HG03571 (cell line): Measurements from ENCODE around the gene KIF5C.
A peak's percentile ranks its signal among the peaks of the same experiment; 100 is the strongest.

Source experiments
- ATAC-seq: cut with Tn5 transposase; IDR thresholded peaks from one replicate; pipeline ENCODE4 v1.9.1; 2021; ENCODE audit not compliant: unreplicated experiment

KIF5C gene

DNA sequence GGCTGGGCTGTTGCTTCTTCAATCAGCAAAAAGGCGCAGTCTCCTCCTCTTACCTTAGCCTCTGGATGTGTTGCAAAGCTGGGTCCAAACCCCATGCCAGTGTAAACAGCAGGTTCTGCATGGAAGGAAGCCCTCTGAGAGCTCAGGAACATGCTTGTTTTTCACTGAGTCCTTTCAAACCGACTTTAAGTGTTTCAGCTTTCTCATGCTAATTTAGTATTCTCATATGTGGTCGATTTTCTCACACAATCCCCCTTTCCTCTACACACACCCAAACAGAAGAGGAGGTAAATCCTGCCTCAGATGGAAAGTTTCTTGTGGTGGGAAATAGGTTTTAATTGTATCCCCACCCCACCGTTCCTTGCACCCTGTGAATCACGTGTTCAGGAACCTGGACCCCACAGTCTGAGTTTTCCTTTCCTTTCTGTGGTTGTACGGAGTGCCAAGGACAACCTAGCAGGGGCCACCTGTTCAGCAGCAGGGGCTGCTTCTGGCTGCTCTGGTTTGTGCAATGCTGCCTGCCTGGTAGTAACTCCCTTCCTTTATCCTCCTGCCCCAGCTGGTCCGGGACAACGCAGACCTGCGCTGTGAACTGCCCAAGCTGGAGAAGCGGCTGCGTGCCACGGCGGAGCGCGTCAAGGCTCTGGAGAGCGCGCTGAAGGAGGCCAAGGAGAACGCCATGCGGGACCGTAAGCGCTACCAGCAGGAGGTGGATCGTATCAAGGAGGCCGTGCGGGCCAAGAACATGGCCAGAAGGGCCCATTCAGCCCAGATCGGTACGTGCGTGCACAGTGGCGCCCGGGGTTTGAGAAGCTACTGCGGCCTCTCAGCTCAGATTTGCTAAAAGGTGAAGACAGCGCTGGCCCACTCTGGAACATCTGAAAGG is 134.8 kb downstream of the KIF5C start:
- no peak for ATAC-seq

DNA sequence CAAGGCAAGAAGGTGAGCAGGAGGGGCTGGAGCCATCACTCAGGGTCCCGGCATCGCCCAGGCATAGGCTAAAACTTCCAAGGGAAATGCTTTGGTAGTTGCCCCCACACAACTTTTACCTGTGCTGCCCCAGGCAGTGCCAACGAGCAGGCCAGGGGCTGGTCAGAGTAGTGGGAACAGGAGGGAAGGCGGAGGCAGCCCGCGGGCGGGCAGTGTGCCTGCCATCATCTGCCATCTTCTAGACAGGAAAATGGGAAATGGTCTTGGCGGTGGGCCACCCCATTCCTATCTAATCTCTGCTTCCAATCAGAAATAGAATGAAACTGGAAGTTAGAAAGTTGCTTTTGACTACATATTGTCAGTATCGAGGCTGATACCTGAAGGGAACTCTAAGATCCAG is 137.5 kb downstream of the KIF5C start:
- no peak for ATAC-seq

DNA sequence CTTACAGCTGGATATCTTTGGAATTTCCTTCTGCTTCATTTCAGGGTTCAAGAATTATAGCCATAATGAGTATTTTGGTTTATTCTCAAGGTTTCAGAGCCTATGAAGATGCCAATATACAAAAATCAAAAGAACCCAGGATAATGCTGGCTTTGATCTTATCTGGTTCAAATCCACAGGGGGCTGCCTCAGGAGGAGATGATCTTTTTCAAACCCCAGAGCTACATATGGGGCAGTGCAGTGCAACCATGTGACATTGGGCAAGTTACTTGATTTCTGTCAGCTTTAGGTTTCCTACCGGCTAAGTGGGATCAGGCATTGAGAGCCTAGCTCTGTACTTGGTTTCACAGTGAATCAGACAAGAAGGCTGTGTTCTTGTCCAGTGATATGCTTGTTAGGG is 140.5 kb downstream of the KIF5C start:
- ATAC-seq = no peak

DNA sequence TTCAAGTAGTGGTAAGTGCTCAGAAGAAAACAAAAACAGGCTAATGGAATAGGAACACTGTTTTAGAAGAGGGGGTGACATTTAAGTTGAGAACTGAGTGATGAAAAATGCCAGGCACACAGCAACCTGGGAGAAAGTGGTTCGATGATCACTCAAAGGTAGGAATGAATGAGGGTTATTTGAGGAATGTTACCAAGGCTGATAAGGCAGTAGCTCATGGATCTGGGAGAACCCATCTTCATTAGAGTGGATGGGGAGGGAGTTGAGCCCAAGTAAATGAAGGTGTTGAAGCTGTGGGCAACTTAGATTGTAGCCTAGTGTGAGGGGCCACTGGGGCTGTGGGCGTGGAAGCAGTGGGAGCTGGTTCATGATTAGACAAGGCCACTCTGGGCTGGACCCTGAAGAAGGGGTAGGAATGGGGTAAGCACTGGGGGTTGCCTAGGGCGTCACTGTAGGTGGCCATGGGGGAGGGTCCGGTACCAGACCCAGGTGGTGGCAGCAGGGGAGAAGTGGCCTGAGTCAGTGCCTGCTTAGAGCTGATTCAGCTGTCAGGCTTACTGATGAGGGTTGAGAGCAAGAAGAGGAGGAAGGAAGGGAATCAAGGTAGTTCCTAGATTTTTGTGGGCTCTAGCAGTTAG is 141.0 kb downstream of the KIF5C start:
- ATAC-seq = no peak

- no peak for ATAC-seq
Observed at GRCh38 chr2:149017116-149017985, 142.3 kb downstream of the KIF5C start.

GRCh38 chr2:149018981-149019380 is 144.0 kb downstream of the KIF5C start:
- no peak for ATAC-seq

GRCh38 chr2:149019768-149020167 is 144.7 kb downstream of the KIF5C start:
- ATAC-seq = no peak

DNA sequence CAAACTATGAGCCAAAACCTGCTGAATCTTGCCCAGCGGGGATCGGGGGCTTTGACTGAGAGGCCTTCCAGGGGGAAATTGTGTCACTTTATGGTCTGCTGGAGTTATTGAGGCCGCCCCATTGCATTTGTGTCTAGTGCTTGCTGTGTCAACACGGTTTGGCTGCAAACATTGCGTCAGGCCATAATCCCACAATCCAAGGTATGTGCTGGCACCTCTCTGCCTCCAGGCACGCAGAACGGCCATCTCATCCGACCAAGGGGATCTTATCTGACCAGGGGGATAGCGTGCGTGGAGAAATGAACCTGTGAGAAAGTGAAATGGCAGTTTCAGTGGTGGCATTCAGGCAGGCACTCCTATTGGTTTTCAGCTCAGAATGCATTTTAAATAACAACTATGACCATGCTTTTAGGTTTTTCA is 145.4 kb downstream of the KIF5C start:
- peak; percentile 48 for ATAC-seq

GRCh38 chr2:149021271-149021719 is 146.3 kb downstream of the KIF5C start:
- peak; percentile 63 for ATAC-seq

GRCh38 chr2:149021761-149022160 is 146.7 kb downstream of the KIF5C start:
- peak; percentile 43 for ATAC-seq

GRCh38 chr2:149023091-149023490 is 148.1 kb downstream of the KIF5C start:
- ATAC-seq = no peak

- ATAC-seq = no peak
Observed at GRCh38 chr2:149027590-149028250, 152.7 kb downstream of the KIF5C start.

GRCh38 chr2:149028377-149028776 is 153.3 kb downstream of the KIF5C start:
- no peak for ATAC-seq

DNA sequence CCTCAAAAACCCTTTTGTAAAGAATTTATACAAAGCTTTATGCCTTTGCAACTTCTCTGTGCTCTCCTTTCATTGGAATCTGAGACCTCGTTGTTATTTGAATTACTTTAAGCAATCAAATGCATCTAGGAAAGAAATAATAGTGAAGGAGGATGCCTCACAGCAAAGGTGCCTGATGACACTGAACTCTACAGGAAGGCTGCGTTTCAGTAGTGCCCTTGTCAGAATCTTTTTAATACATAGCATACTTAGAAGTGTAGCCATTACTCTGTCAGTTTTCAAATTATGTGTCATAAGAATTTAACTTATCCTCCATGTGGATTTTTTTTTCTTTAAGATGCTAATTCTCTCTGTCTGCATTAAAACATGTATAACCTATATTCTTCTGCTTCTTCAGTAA is 153.9 kb downstream of the KIF5C start:
- no peak for ATAC-seq

DNA sequence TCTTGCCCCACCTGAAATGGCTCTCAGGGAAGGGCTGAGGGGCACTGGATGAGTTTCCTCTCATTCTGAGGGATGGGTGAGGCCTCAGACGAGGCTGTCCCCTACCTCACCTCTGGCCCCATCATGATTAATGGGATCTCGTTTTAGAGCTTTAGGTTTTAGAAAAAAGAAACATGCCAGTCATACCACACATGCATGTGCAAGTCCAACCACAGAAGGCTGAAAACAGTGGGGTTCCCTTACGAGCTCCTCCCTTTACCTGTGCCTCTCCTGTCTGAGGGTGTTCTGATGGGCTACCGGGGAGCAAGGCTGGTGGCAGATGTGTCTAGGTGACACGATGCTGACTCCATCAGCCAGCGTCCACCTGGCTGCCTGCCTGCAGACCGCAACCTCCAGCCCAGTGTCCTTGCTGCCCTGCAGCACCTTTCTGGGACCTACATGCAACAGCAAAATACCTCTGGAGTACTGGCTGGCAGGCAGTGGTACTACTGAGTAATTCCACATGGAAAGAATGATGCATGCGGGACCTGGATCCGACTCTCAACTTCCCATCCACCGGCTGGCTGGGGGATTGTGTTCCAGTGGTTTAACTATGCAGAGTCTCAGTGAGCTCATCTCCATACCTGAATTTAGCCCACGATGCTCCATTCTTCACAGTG is 154.4 kb downstream of the KIF5C start:
- ATAC-seq = no peak

DNA sequence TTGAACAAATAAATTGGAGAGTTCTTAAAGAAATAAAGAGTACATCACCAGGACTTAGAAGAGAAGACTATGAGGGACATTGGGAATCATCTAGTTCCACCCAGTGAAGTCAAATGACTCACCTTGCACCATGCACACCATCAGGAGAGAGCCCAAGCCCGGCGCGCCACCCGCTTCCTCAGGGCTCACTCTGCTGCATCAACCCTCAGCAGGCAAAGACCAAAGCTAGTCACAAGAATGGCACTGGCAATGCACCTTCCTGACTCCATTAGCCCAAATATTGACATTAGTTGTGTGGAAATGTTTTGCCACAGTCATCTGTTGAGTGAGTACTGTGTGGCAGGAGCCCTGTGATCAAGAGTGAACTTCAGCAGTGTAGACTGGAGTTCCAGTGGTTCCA is 156.4 kb downstream of the KIF5C start:
- ATAC-seq = no peak

GRCh38 chr2:149033716-149034115 is 158.7 kb downstream of the KIF5C start:
- ATAC-seq = no peak

GRCh38 chr2:149034406-149034805 is 159.4 kb downstream of the KIF5C start:
- ATAC-seq = no peak

- no peak for ATAC-seq
Observed at GRCh38 chr2:149036507-149037293, 161.7 kb downstream of the KIF5C start.

DNA sequence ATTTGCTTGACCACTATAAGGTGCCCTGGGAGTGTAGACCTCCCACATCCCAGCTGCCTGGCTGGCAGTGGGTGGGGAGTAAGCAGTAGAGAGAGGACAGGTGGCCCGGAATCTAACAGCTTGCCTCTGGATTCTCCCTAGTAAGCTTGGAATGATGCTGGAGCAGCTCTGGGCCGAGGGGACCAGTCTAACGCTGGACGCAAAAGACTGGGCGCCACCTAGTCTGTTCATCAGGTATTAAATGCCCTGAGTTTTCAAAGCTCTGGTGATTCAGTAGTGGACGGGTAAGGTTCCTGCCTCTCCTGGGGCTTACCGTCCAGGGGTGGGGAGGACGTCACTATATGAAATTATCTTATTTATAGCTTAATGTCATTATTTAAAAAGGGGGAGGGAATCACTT is 162.8 kb downstream of the KIF5C start:
- ATAC-seq = no peak
